HepG2 (cell line): ENCODE results near the gene RPS27L. TPM values are rescaled to one million over a fixed set of nuclear protein-coding genes. Genes with fewer than 3 reads are reported as not detected.

Experiments
- ATAC-seq: fragments of 200-7000 bp; cut with Tn5 transposase; 3 replicates; pipeline ENCODE4 v1.9.1; 2020; ENCODE audit warnings: mild to moderate bottlenecking, moderate library complexity
- BruUV-seq: library from RNA; stranded (reverse); fragments of 400-500 nt; replicated peaks from 2 replicates; lab custom pipeline; 2021; lab: Mats Ljungman, UMichigan
- CTCF ChIA-PET: fragments of 300-600 bp; formaldehyde crosslinking; extraction: SDS; loops from one replicate; lab custom pipeline; 2021; ENCODE audit warnings: low total read pairs, inconsistent platforms, low intra/inter-chr PET ratio; lab: Yijun Ruan, JAX
- POLR2A ChIA-PET: fragments of 350-600 bp; sonication (Branson Sonifier 250); formaldehyde crosslinking; loops from one replicate; lab custom pipeline; 2020; ENCODE audit warnings: antibody characterized with exemption, inconsistent platforms; lab: Yijun Ruan, JAX
- DNase-seq: peaks from one replicate; pipeline ENCODE4 v3.0.0-alpha.2; 2015; ENCODE audit warnings: low spot score
- FAIRE-seq: peaks from 3 replicates; lab custom pipeline; 2011; peaks lifted over from hg19 to GRCh38; lab: Jason Lieb, UNC
- H2AFZ ChIP-seq: one replicate; pipeline ENCODE4 v1.6.1; 2011; ENCODE audit warnings: low read length, inconsistent platforms
- H3K27ac ChIP-seq: fragments of 300-600 bp; 3 replicates; pipeline ENCODE4 v1.8.0; 2011; ENCODE audit warnings: mixed run types, mild to moderate bottlenecking, mixed read lengths, low read length, inconsistent platforms; ENCODE audit not compliant: insufficient read depth; ENCODE audit errors: extremely low read length
- H3K27me3 ChIP-seq, 2 experiments: fragments of 200-600 bp in 1 of 2; 2 replicates in 1 of 2; 3 replicates in 1 of 2; pipeline versions ENCODE4 v1.6.0 to v1.8.0; 2011; ENCODE audit warnings: low read length in 2 of 2, mild to moderate bottlenecking in 2 of 2, moderate library complexity in 2 of 2, inconsistent platforms in 1 of 2; ENCODE audit not compliant: insufficient read depth in 2 of 2, control insufficient read depth in 1 of 2
- H3K36me3 ChIP-seq, 2 experiments: fragments of 200-600 bp in 1 of 2; replicated peaks in 1 of 2; 2 replicates in 1 of 2; 3 replicates in 1 of 2; pipeline versions ENCODE4 v1.5.1 to v1.8.0; 2011; ENCODE audit warnings: low read length in 2 of 2, inconsistent platforms in 1 of 2; ENCODE audit not compliant: insufficient read depth in 2 of 2, control insufficient read depth in 1 of 2
- H3K4me1 ChIP-seq: 2 replicates; pipeline ENCODE4 v1.5.1; 2012; ENCODE audit warnings: low read length, inconsistent platforms; ENCODE audit not compliant: insufficient read depth
- H3K4me2 ChIP-seq: 2 replicates; pipeline ENCODE4 v1.6.0; 2011; ENCODE audit warnings: low read depth, low read length, inconsistent platforms
- H3K4me3 ChIP-seq, 3 experiments: fragments of 200-600 bp in 1 of 3; sonication (generic), shearing (Covaris generic) in 1 of 3; replicated peaks in 1 of 3; 2 replicates each; pipeline ENCODE4 v1.5.1; 2011 to 2016; ENCODE audit warnings: low read length in 3 of 3, inconsistent platforms in 2 of 3, low read depth in 2 of 3, mild to moderate bottlenecking in 2 of 3, control low read depth in 1 of 3, mixed read lengths in 1 of 3; ENCODE audit not compliant: insufficient read depth in 1 of 3
- H3K79me2 ChIP-seq: one replicate; pipeline ENCODE4 v1.6.1; 2011; ENCODE audit warnings: low read length, inconsistent platforms; ENCODE audit not compliant: insufficient read depth
- H3K9ac ChIP-seq: 2 replicates; pipeline ENCODE4 v1.6.0; 2011; ENCODE audit warnings: mild to moderate bottlenecking, low read depth, low read length, inconsistent platforms; ENCODE audit not compliant: insufficient read depth
- H3K9me3 ChIP-seq: 2 replicates; pipeline ENCODE4 v1.5.1; 2012; ENCODE audit warnings: mild to moderate bottlenecking, low read length
- H4K20me1 ChIP-seq: 2 replicates; pipeline ENCODE4 v1.6.0; 2011; ENCODE audit warnings: inconsistent platforms, mild to moderate bottlenecking, low read length, moderate library complexity; ENCODE audit not compliant: insufficient read depth
- BRD4 ChIP-seq: sonication (generic); formaldehyde crosslinking; IDR thresholded peaks from 2 replicates; pipeline ENCODE4 v1.4.0; 2020; ENCODE audit warnings: missing genetic modification reagents
- CHCHD3 ChIP-seq: sonication (generic); formaldehyde crosslinking; IDR thresholded peaks from 2 replicates; pipeline ENCODE4 v1.8.0; 2022; ENCODE audit warnings: mild to moderate bottlenecking, missing genetic modification reagents, moderate library complexity
- FOXJ3 ChIP-seq: sonication (generic); formaldehyde crosslinking; IDR thresholded peaks from 2 replicates; pipeline ENCODE4 v1.4.0; 2020; ENCODE audit warnings: missing genetic modification reagents, mild to moderate bottlenecking, borderline replicate concordance
- KMT2A ChIP-seq: sonication (generic); formaldehyde crosslinking; IDR thresholded peaks from 2 replicates; pipeline ENCODE4 v1.4.0; 2020; ENCODE audit warnings: missing genetic modification reagents
- MIXL1 ChIP-seq: IDR thresholded peaks from 2 replicates; pipeline ENCODE4 v1.6.1; 2016
- MLXIP ChIP-seq: sonication (generic); formaldehyde crosslinking; IDR thresholded peaks from 2 replicates; pipeline ENCODE4 v1.9.0; 2021; ENCODE audit warnings: missing genetic modification reagents, borderline replicate concordance
- SOX5 ChIP-seq: IDR thresholded peaks from 2 replicates; pipeline ENCODE4 v1.6.1; 2016; ENCODE audit warnings: borderline replicate concordance
- STAT6 ChIP-seq: sonication (generic); formaldehyde crosslinking; IDR thresholded peaks from 2 replicates; pipeline ENCODE4 v1.4.0; 2020; ENCODE audit warnings: missing genetic modification reagents, mild to moderate bottlenecking, borderline replicate concordance
- TBX3 ChIP-seq: fragments of 450-650 bp; IDR thresholded peaks from 2 replicates; pipeline ENCODE4 v1.6.1; 2017; ENCODE audit warnings: antibody characterized with exemption, mild to moderate bottlenecking, inconsistent platforms, borderline replicate concordance
- TCF7L2 ChIP-seq: IDR thresholded peaks from 2 replicates; pipeline ENCODE4 v1.6.1; 2011; ENCODE audit warnings: mild to moderate bottlenecking, low read depth, low read length, moderate library complexity
- TIGD3 ChIP-seq: sonication (generic); formaldehyde crosslinking; IDR thresholded peaks from 2 replicates; pipeline ENCODE4 v1.5.1; 2020; ENCODE audit warnings: mild to moderate bottlenecking, missing genetic modification reagents, borderline replicate concordance
- ZFP90 ChIP-seq: sonication (generic); formaldehyde crosslinking; IDR thresholded peaks from 2 replicates; pipeline ENCODE4 v1.8.0; 2022; ENCODE audit warnings: missing genetic modification reagents, mild to moderate bottlenecking, inconsistent platforms, borderline replicate concordance
- ZNF280B ChIP-seq: sonication (generic); formaldehyde crosslinking; IDR thresholded peaks from 2 replicates; pipeline ENCODE4 v1.5.0; 2020; ENCODE audit warnings: missing genetic modification reagents, mild to moderate bottlenecking, borderline replicate concordance
- ZNF382 ChIP-seq: sonication (generic); formaldehyde crosslinking; IDR thresholded peaks from 2 replicates; pipeline ENCODE4 v1.5.0; 2020; ENCODE audit warnings: missing genetic modification reagents, mild to moderate bottlenecking, borderline replicate concordance
- ZNF746 ChIP-seq: sonication (generic); formaldehyde crosslinking; IDR thresholded peaks from 2 replicates; pipeline ENCODE4 v1.8.0; 2022; ENCODE audit warnings: mild to moderate bottlenecking, missing genetic modification reagents
- ZNF75D ChIP-seq: sonication (generic); formaldehyde crosslinking; IDR thresholded peaks from 2 replicates; pipeline ENCODE4 v1.8.1; 2023; ENCODE audit warnings: missing genetic modification reagents, mild to moderate bottlenecking, borderline replicate concordance
- WGBS: methylation state at CpG from one replicate; pipeline ENCODE4 v1.1.6; 2017; ENCODE audit warnings: low lambda C conversion rate; 5-methylcytosine and 5-hydroxymethylcytosine counted together
- in situ Hi-C: cut with HindIII; loops from 2 replicates; pipeline ENCODE4 v1.10.0; 2017; ENCODE audit warnings: low pct_unique_long_range_greater_than_20kb; ENCODE audit not compliant: extremely low pct_ligation_motif_present
- intact Hi-C: fragments of 100-400 bp; cut with micrococcal nuclease; formaldehyde crosslinking; loops from one replicate; pipeline ENCODE4 v1.10.0; 2022; ENCODE audit not compliant: unreplicated experiment
- polyA plus RNA-seq, 8 experiments: library from polyadenylated mRNA; depleted of rRNA in 3 of 8; stranded (reverse) in 7 of 8; unstranded in 1 of 8; fragments of >200 nt; fragmentation: Illumina TruSeq in 4 of 8; extraction: Trizol in 4 of 8; gene quantifications; 2 replicates each; pipeline versions ENCODE4 v1.2.1 to v1.2.3, GENCODE V29; 2011 to 2016; ENCODE audit warnings: low read depth in 4 of 8, missing spikeins in 1 of 8, mixed read lengths in 1 of 8; ENCODE audit not compliant: insufficient read depth in 1 of 8
- total RNA-seq, 5 experiments: library from RNA; depleted of rRNA; stranded (reverse); fragments of >200 nt; fragmentation: Illumina TruSeq; extraction: Trizol; gene quantifications; 2 replicates each; pipeline ENCODE4 v1.2.3, GENCODE V29; 2016; ENCODE audit warnings: low read depth in 1 of 5

The RPS27L gene
- total and polyA plus RNA-seq, 2 of the 13 experiments (the other 11 are each of a cell fraction or from before 2014, with no cell fraction given): 231 to 433 TPM

- in situ Hi-C loops: no loop called here
- FAIRE-seq: no peak
Measured at GRCh38 chr15:63180746-63181145, 23.5 kb upstream of the RPS27L start.

More at GRCh38 chr15:63180746-63181145, 23.5 kb upstream of the RPS27L start:
- DNase-seq (no peak), ATAC-seq (no peak)
- H4K20me1 ChIP-seq: no peaks in the 10 kb centered on the region
- intact Hi-C loops: no loop called here
- no peaks in the 10 kb centered on the region for H3K9me3 ChIP-seq
- no peak overlapping the region for H3K4me2 ChIP-seq
- H3K9ac ChIP-seq: no peak overlapping the region
- no TSS peak for BruUV-seq
- POLR2A ChIA-PET: no interaction called here
- CTCF ChIA-PET: no interaction called here
- H3K27ac ChIP-seq: no peak overlapping the region
- no peak overlapping the region for H2AFZ ChIP-seq
- WGBS: 65% methylated on average over 2 of the region's 2 CpGs
- peaks cover 19% of the 10 kb centered on the region for H3K4me1 ChIP-seq
- no peaks in the 10 kb centered on the region for H3K79me2 ChIP-seq
- no peak overlapping the region for H3K4me3 ChIP-seq
- TF ChIP-seq TCF7L2: no peak
- TF ChIP-seq TBX3: no peak
- no peak for TF ChIP-seq ZFP90 (CRISPR knock-in tag)
- no peak for TF ChIP-seq FOXJ3 (CRISPR knock-in tag)
- TF ChIP-seq ZNF75D (CRISPR knock-in tag): no peak
- TF ChIP-seq MIXL1: no peak
- TF ChIP-seq TIGD3 (CRISPR knock-in tag): no peak
- TF ChIP-seq SOX5 (CRISPR knock-in tag): no peak
- TF ChIP-seq KMT2A (CRISPR knock-in tag): no peak
- no peak for TF ChIP-seq ZNF746 (CRISPR knock-in tag)
- no peak for TF ChIP-seq ZNF382 (CRISPR knock-in tag)
- TF ChIP-seq MLXIP (CRISPR knock-in tag): no peak
- TF ChIP-seq CHCHD3: no peak
- TF ChIP-seq BRD4 (CRISPR knock-in tag): no peak
- TF ChIP-seq STAT6 (CRISPR knock-in tag): no peak
- TF ChIP-seq ZNF280B (CRISPR knock-in tag): no peak
- H3K27me3 ChIP-seq: no peaks in the 10 kb centered on the region
- H3K36me3 ChIP-seq: no peaks in the 10 kb centered on the region
